T-helper 2 cell treated with Interferon-gamma antibody and Interleukin-4, amounts not matched to agents 100 ng/mL and 5 ng/mL, for 36 hours (primary cell): Measurements from ENCODE around the gene SPINDOC. TPM values are rescaled to one million over a fixed set of nuclear protein-coding genes. Genes with fewer than 3 reads are reported as not detected.

Experiments
- intact Hi-C: fragments of 100-400 bp; cut with micrococcal nuclease; formaldehyde crosslinking; loops from one replicate; pipeline ENCODE4 v1.15.1; 2023
- total RNA-seq: library from RNA; stranded (reverse); gene quantifications from 2 replicates; pipeline ENCODE4 v1.2.3, GENCODE V29; 2022

The SPINDOC gene
- total RNA-seq, 1 donor from 2014 or later: 50.7 TPM

GRCh38 chr11:63829823-63830489 lies 16.7 kb downstream of the SPINDOC start:
- intact Hi-C loops: no loop called here

- intact Hi-C loops: no loop called here
These were observed 18.1 kb downstream of the SPINDOC start for GRCh38 chr11:63831326-63831725.

- intact Hi-C loops: no loop called here
These were observed 19.1 kb downstream of the SPINDOC start for GRCh38 chr11:63832336-63832735.

GRCh38 chr11:63833048-63833447 lies 19.8 kb downstream of the SPINDOC start:
- intact Hi-C loops: no loop called here

GRCh38 chr11:63834535-63835157 lies 21.4 kb downstream of the SPINDOC start:
- intact Hi-C loops: loop anchor here (5.0 kb wide), 3 partner anchors 67 to 162 kb away; partner anchors contain the start of genes ATL3, OTUB1 and ZFTA

GRCh38 chr11:63835158-63835545 lies 21.9 kb downstream of the SPINDOC start:
- intact Hi-C loops: loop anchor here (5.0 kb wide), 3 partner anchors 68 to 163 kb away; partner anchors contain the start of genes ATL3, OTUB1 and ZFTA

- intact Hi-C loops: loop anchor here (1.0 to 5.0 kb wide), 9 partner anchors 51 to 311 kb away; partner anchors contain the start of genes ATL3, COX8A, OTUB1 and ZFTA
These were observed 23.9 kb downstream of the SPINDOC start for GRCh38 chr11:63837027-63837688.

GRCh38 chr11:63837739-63838138 lies 24.5 kb downstream of the SPINDOC start:
- intact Hi-C loops: loop anchor here (1.0 to 5.0 kb wide), 14 partner anchors 24 to 479 kb away; partner anchors contain the start of genes ATL3, COX8A, OTUB1 and SPINDOC

GRCh38 chr11:63838150-63838677 lies 25.0 kb downstream of the SPINDOC start:
- intact Hi-C loops: loop anchor here (1.0 to 5.0 kb wide), 8 partner anchors 25 to 479 kb away; partner anchors contain the start of genes ATL3, OTUB1, SPINDOC and TRMT112

GRCh38 chr11:63838678-63839507 lies 25.6 kb downstream of the SPINDOC start, which contains the start of gene MARK2:
Gene MARK2, plus strand, starts transcription at chr11:63839110. Its CDS starts 397 bp downstream, at chr11:63839507.
- intact Hi-C loops: loop anchor here (1.0 to 5.0 kb wide), 8 partner anchors 26 to 478 kb away; partner anchors contain the start of genes ATL3, OTUB1, SPINDOC and TRMT112

GRCh38 chr11:63839508-63840355 lies 26.5 kb downstream of the SPINDOC start:
- intact Hi-C loops: loop anchor here (2.0 to 5.0 kb wide), 4 partner anchors 72 to 477 kb away; partner anchors contain the start of genes ATL3, OTUB1, TRMT112 and ZFTA

GRCh38 chr11:63840356-63841060 lies 27.3 kb downstream of the SPINDOC start:
- intact Hi-C loops: no loop called here

GRCh38 chr11:63841554-63841953 lies 28.3 kb downstream of the SPINDOC start:
- intact Hi-C loops: no loop called here

GRCh38 chr11:63843041-63843440 lies 29.8 kb downstream of the SPINDOC start:
- intact Hi-C loops: no loop called here

- intact Hi-C loops: no loop called here
These were observed 31.6 kb downstream of the SPINDOC start for GRCh38 chr11:63844836-63845235.

- intact Hi-C loops: no loop called here
These were observed 32.0 kb downstream of the SPINDOC start for GRCh38 chr11:63845303-63845702.

- intact Hi-C loops: no loop called here
These were observed 32.7 kb downstream of the SPINDOC start for GRCh38 chr11:63845911-63846310.

- intact Hi-C loops: no loop called here
These were observed 33.6 kb downstream of the SPINDOC start for GRCh38 chr11:63846897-63847296.

- intact Hi-C loops: no loop called here
These were observed 34.1 kb downstream of the SPINDOC start for GRCh38 chr11:63847363-63847762.
